LNCAP (cell line): ENCODE measurements around the gene ELL.

ENCODE experiments used
- CTCF ChIP-seq: fragments of 450-650 bp; IDR thresholded peaks from 2 replicates; pipeline ENCODE4 v1.5.1; 2017; ENCODE audit warnings: mild to moderate bottlenecking

The ELL gene

GRCh38 chr19:18521692-18522123, at the start of gene ELL:
Gene ELL, minus strand, starts transcription at chr19:18522070. Its CDS starts 15 bp downstream, at chr19:18522055.
- no peak for TF ChIP-seq CTCF

GRCh38 chr19:18568367-18568766, 46.5 kb upstream of the ELL start:
- TF ChIP-seq CTCF = no peak

- no peak for TF ChIP-seq CTCF
Measured at GRCh38 chr19:18566953-18567352, 45.1 kb upstream of the ELL start.

- TF ChIP-seq CTCF = no peak
Measured at GRCh38 chr19:18562086-18562485, 40.2 kb upstream of the ELL start.

GRCh38 chr19:18559685-18560084, 37.8 kb upstream of the ELL start:
- no peak for TF ChIP-seq CTCF

GRCh38 chr19:18558604-18559003, 36.7 kb upstream of the ELL start:
- no peak for TF ChIP-seq CTCF

GRCh38 chr19:18558202-18558555, 36.3 kb upstream of the ELL start:
- no peak for TF ChIP-seq CTCF
